IPS-11a (cell line): ENCODE results near the gene PLCL2.

Experiments
- H3K4me3 ChIP-seq: one replicate; pipeline ENCODE4 v1.5.1; 2013; ENCODE audit warnings: low read depth, low read length, control low read depth

Gene PLCL2

DNA sequence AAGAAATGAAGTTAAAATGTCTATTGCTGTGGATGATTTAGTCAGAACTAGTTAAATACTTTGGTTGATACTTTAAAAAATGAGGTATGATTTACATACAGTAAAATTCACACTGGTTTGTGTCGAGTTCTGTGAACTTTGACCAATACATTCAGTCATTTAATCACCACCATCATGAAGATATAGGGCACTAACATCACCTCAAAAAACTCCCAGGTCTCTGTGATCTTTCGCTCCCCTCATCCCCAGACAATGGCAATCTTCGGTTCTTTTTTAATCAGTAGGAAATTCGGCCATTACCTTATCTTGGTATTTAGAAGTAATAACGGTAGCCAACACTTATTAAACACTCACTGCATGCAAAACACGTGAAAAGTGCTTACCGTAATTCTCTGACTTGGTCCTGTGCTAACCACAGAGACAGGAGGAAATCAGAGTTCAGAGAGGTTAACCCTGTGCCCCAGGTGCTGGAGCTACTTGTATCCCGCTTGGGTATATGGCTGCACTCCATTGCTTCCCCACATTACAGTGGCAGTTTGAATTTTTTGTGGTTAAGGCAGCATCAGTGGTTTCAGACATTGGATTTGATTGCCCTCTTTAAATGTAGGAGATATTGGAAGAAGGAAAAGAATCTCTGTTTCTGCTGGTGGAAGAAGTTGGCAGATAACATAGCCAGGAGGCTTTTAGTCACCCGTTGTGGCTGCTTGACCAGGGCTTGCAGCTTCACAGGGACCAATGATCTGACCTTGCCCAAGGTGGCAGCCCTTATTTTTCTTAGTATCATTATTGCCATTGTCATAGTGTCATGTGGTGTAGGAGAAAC is 4.2 kb downstream of the PLCL2 start:
- H3K4me3 ChIP-seq: no peak overlapping the region

DNA sequence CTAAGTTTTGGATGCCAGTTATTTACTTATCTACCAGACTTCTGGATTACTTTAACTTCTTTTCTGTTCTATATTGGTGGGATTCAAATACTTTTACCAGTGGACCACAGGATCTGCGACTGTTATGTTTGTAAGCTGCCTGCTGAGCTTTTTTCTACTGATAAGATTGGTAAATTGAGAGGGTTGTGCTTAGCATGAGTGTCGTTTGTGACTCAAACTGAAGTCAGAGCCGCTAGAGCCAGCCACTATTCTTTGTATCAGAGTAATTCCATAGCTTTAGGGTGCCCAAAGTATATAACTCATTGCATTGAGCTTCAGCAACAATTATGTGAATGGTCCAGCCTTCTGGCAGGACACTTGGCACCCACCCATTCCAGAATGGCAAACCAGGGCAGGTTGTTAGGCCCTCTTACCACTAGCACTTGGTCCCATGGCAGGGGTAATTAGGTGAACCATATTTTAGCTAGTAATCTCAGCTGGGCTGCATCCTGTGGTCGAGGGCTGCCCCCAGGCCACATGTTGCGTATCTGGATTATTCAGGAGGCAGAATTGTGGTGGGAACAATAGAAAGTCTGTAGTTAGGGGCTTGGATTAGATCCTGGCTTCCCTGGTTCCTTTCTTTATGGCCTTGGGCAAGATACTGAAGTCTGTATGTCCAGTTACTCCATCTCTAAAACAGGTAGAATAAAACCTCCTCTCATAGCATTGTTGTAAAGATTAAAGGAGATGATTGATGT is 6.0 kb downstream of the PLCL2 start:
- no peak overlapping the region for H3K4me3 ChIP-seq

GRCh38 chr3:16893618-16894200 is 9.0 kb downstream of the PLCL2 start:
- no peak overlapping the region for H3K4me3 ChIP-seq

DNA sequence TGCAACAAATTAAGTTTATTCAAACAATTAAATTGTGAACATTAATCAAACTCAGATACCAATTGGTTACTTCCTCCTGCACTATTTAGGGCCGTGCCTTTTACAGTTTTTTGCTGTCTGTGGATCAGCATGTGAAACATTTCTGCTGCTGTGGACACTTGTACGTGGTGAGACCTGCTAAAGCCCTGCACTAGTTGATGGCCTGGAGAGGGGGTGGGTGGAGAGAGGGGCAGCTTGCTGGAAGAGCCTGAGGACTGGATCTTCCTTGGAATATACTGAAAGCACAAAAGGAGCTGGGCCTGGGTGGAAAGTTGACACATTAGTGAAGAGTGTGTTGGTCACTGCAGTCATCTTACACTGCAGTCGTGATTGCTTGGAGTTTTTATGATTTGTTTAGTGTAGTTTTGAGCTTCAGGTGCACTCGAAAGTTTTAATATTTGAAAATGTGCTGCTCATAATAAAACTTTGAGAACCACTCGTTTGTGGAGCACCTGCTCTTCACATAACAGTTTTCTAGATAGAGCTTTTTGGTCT is 11.4 kb downstream of the PLCL2 start:
- H3K4me3 ChIP-seq: no peak overlapping the region

- no peak overlapping the region for H3K4me3 ChIP-seq
These were observed 12.1 kb downstream of the PLCL2 start for GRCh38 chr3:16896820-16897219.

GRCh38 chr3:16897254-16897926 is 12.6 kb downstream of the PLCL2 start:
- H3K4me3 ChIP-seq: no peak overlapping the region

DNA sequence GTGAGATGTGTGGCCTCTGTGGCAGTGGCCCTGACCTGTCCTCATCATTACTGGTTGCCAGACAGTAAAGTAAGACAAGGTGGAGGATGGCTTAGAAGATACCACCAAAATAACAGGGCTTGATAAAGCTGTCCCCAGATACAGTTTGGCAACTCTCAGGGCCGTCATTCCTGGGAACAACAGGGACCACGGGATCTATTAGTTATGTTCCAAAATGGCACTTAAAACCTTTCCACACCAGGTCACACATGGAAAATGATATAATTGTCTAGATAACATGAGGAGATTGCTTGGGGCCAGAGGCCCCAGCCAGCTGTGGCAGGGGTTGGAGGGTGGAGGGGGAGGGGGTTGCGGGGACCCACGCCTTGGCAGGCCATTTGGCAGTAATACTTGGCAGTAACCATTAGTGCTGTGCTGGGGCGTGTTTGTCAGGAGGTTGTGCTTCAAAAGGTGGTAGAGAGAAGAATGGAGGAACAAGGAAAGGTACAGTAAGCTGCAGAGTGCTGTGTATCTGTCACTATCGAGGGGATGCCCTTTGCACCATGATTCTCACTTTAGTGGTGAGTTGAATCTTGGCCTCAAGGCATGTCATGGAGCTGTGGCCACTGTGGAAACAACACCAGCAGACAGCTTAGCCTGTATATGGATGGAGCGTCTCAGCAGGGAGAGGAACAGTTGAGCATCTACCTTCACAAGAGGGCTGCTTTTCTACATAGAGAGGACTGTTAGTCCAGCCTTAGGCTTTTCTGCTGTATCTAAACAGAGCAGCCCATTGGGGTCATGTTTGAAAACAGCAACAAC is 14.0 kb downstream of the PLCL2 start:
- no peak overlapping the region for H3K4me3 ChIP-seq

DNA sequence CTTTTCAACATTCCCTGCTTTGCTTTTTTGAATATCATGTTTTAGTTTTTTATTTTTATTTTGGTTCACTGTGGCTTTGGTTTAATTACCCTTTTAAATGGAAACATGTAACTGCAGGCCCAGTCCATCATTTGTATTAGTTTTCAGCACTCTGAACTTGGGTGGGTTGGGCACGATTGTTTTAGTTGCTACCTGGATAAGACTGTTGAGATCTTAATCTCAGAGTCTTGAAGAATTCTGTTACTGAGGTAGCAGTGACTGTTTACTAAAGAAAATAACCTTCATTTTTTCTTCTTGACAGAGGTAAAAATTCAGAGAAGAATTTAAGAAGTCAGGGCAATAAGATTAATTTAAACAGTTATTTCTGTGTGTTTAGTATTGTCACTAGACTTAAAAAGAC is 15.2 kb downstream of the PLCL2 start:
- no peak overlapping the region for H3K4me3 ChIP-seq

DNA sequence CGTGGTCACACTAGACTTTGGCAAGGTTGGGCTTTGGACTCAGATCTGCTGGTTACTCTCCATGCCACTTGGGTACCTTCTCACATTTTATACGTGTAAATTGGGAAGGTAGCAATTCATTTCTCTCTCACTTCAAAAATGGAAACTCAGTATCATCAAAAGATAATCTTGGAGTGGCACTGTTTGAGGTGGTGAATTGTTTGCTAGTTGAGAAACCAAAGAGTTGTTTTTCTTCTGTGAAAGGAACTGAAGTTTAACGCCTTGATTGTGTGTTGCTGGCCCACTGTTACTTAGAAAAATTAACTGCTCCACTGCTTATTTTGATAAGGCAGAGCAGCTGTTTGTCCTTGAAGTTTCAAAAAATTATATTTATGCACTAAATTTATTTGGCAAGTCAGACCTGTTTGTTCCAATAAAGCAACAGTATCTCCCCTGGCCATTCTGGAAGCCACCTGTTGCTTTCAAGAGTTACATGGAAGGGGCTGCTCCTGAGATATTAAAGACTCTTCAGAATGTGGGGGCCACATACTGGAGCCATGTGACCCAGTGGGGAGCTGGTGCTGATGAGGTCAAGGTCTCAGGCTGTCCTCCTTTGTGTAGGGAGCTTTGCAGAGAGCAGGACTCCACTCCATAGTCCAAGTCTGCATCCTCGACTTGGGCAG is 16.2 kb downstream of the PLCL2 start:
- H3K4me3 ChIP-seq: no peak overlapping the region

DNA sequence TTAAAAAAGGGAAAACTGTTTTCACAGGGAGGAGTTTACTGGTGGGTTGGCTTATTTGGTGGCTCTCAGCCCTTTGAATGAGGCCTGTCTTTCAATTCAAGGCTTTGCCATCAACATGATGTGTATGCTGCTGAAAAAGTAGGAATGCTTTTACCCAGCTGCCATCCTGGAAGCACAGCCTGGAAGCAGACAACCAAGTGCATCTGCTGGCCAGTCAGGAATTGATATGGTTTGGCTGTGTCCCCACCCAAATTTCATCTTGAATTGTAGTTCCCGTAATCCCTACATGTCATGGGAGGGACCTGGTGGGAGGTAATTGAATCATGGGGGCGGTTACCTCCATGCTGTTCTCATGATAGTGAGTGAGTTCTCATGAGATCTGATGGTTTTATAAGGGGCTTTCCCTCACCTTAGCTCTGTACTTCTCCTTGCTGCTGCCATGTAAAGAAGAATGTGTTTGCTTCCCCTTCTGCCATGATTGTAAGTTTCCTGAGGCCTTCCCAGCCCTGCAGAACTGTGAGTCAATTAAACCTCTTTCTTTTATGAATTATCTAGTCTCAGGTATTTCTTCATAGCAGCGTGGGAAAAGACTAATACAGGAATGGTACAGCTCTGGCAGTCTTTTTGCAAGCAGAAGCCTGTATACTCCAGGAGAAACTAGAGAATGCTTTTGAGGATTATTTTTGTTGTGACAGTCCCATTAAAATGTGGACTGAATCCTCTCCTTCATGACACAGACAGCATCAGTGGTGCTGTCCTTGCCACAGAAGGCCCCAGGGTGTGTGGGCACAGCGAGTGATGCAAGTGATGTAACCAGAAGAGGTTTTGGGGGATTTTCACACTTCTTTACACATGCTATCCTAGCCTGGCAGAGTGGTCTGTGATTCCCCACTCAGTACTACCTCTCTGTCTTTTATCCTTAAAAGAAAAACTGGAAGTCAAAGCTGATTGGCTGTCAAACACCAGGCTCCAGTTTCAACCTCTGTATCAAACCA is 20.0 kb downstream of the PLCL2 start:
- no peak overlapping the region for H3K4me3 ChIP-seq

DNA sequence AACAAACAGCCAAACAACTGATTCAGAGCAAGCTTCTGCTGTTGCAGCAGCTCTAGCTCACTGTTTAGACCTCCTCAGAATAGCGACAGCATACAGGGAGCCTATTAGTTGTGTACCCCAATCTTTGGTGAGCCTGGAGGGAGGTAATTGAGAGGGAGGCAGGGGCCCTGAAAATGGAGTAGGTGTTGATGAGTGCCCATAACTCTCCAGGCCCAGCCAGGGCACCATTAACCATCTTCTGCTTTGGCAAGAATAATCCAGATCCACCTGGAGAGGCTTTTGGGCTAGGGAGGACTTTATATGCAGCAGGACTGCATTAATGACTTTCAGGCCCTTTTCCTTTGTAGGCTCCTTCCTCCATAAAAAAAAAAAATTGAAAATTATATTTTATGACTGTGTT is 20.9 kb downstream of the PLCL2 start:
- H3K4me3 ChIP-seq: no peak overlapping the region

GRCh38 chr3:16906682-16907081 is 21.9 kb downstream of the PLCL2 start:
- H3K4me3 ChIP-seq: no peak overlapping the region

DNA sequence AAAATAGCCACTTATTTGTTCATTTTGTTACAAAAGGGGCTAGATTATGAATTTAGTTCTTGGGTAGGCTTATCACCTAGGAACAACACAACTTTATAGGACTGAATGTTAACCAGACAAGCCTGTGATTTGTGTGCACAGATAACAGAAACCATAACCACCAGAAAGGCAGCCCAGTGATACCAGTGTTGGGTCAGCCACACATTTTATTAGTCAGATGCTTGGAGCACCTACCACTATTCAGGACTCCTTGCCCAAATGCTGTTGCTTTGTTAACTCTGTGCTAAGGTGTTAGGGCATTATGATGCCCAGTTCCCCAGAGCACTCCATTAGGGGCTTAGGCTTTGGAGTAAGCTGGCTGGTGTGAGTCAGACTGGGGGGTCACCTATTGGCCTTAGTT is 22.5 kb downstream of the PLCL2 start:
- no peak overlapping the region for H3K4me3 ChIP-seq

- H3K4me3 ChIP-seq: no peak overlapping the region
These were observed 23.5 kb downstream of the PLCL2 start for GRCh38 chr3:16908016-16908807.

- no peak overlapping the region for H3K4me3 ChIP-seq
These were observed 24.1 kb downstream of the PLCL2 start for GRCh38 chr3:16908896-16909295.

- no peak overlapping the region for H3K4me3 ChIP-seq
These were observed 25.0 kb downstream of the PLCL2 start for GRCh38 chr3:16909802-16910201.

DNA sequence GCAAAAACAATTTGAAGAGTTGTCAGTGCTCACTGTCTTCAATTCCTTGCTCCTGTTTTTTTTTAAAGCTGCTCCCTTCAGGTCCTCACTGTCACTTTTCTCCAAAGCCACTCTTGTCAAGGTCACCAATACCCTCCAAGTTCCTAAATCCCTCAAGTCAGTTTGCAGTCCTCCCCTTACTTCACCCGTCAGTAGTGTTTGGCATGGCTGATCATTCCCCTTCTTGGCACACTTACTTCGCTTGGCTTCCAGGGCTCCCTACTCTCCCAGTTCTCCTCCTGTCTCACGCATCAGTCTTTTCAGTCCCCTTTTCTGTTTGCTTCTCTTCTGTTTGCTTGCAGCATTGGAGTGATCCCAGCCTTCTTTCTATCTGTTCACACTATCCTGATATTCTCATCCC is 25.5 kb downstream of the PLCL2 start:
- no peak overlapping the region for H3K4me3 ChIP-seq

- no peak overlapping the region for H3K4me3 ChIP-seq
These were observed 27.2 kb downstream of the PLCL2 start for GRCh38 chr3:16911916-16912315.
